ENCODE data around the gene CISTR. TPM values are rescaled to one million over a fixed set of nuclear protein-coding genes. Genes with fewer than 3 reads are reported as not detected.

Gene CISTR
- total and polyA plus RNA-seq, 2 experiments from 2014 or later = not detected

DNA sequence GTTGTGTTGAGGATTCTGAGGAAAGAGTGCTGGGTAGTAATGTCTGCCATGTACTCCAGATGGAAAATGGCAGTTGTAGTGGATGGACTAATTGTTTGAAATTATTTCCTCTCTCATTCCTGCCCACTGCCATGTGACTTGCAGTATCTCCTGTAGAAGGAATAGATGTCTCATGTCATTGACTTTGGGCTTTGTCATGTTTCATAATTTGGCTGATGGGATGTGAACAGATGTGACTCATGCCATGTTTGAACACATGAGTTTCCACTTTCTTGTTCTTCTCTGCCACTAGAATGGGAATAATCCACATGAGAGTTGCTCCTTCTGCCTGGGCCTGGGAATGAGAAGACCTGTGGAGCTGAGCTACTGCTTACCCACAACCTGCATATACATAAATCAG lies 22.1 kb downstream of the CISTR start:
- no peaks in the 10 kb centered on the region for H3K36me3 ChIP-seq (ENCODE audit: insufficient read depth)
- H3K4me3 Mint-ChIP-seq = no peak overlapping the region
- H2AFZ ChIP-seq = no peak overlapping the region
- peaks cover 9% of the 10 kb centered on the region; the same call in 1 of the 2 replicates for H3K27me3 ChIP-seq (ENCODE audit: insufficient read depth)
- H3K4me3 ChIP-seq = no peak overlapping the region
- ATAC-seq (no peak), DNase-seq (ENCODE audit: low spot score) (no peak)
- no peak overlapping the region for H3K27ac Mint-ChIP-seq
- TF ChIP-seq JUNB (IDR thresholded peaks at IDR 0.05; ENCODE audit: unreplicated experiment) (no peak), ETS1 (IDR thresholded peaks at IDR 0.05) (no peak)
- TF ChIP-seq, protein P1, sequence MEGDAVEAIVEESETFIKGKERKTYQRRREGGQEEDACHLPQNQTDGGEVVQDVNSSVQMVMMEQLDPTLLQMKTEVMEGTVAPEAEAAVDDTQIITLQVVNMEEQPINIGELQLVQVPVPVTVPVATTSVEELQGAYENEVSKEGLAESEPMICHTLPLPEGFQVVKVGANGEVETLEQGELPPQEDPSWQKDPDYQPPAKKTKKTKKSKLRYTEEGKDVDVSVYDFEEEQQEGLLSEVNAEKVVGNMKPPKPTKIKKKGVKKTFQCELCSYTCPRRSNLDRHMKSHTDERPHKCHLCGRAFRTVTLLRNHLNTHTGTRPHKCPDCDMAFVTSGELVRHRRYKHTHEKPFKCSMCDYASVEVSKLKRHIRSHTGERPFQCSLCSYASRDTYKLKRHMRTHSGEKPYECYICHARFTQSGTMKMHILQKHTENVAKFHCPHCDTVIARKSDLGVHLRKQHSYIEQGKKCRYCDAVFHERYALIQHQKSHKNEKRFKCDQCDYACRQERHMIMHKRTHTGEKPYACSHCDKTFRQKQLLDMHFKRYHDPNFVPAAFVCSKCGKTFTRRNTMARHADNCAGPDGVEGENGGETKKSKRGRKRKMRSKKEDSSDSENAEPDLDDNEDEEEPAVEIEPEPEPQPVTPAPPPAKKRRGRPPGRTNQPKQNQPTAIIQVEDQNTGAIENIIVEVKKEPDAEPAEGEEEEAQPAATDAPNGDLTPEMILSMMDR (conservative IDR thresholded peaks at IDR 0.05; ENCODE audit: low read depth in 2 of 2) = no peak
- H3K9me3 Mint-ChIP-seq = peaks cover 2% of the 10 kb centered on the region; the same call in 2 of the 3 replicates
- no peak overlapping the region for H3K4me2 ChIP-seq
- no peaks in the 10 kb centered on the region for H4K20me1 ChIP-seq (replicated peaks; ENCODE audit: insufficient read depth)
- H3F3A ChIP-seq (replicated peaks; ENCODE audit: low read depth) = no peaks in the 10 kb centered on the region
- H3K4me1 Mint-ChIP-seq = peaks cover 16% of the 10 kb centered on the region
- H3K79me2 ChIP-seq (replicated peaks; ENCODE audit: insufficient read depth) = no peaks in the 10 kb centered on the region
- no peaks in the 10 kb centered on the region for H3K9me2 ChIP-seq (ENCODE audit: insufficient read depth)
- H3K36me3 Mint-ChIP-seq (ENCODE audit: low read depth) = no peaks in the 10 kb centered on the region
- H3K27me3 Mint-ChIP-seq (ENCODE audit: insufficient read depth, low read depth, poor library complexity) = peaks cover 27% of the 10 kb centered on the region
- H3K4me1 ChIP-seq (ENCODE audit: insufficient read depth) = peaks cover 8% of the 10 kb centered on the region; the same call in 1 of the 2 replicates
- H3K27ac ChIP-seq (ENCODE audit: low read depth) = no peak overlapping the region

DNA sequence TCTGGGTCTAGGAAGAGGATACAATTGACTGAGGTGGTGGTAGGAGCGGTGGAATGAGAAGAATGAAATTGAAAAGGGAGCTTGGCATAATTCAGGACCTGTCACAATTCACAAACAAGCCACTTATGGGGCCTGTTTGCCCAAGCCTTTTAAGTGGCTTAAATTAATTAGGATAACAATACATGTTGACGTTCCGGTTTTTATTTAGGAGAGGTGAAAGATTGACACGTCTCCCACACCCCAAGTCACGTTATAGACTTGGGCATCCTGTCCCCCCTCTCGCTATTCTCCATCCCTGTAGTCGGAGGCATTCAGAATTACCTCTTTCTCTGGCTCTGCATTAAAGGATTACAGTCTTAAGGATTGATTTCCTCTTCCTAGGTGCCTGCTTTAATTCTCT lies 23.6 kb downstream of the CISTR start:
- Histone ChIP-seq H3K36me3 (ENCODE audit: insufficient read depth) (no peaks in the 10 kb centered on the region), H3K9me2 (ENCODE audit: insufficient read depth) (no peaks in the 10 kb centered on the region), H3K27ac (ENCODE audit: low read depth) (no peak overlapping the region), H3K79me2 (replicated peaks; ENCODE audit: insufficient read depth) (no peaks in the 10 kb centered on the region), H3K4me2 (peak overlapping the region; percentile 73), H3K27me3 (ENCODE audit: insufficient read depth) (peaks cover 8% of the 10 kb centered on the region; the same call in 1 of the 2 replicates), H4K20me1 (replicated peaks; ENCODE audit: insufficient read depth) (no peaks in the 10 kb centered on the region), H3F3A (replicated peaks; ENCODE audit: low read depth) (no peaks in the 10 kb centered on the region), H3K4me1 (ENCODE audit: insufficient read depth) (peaks cover 8% of the 10 kb centered on the region; the same call in 1 of the 2 replicates), H3K4me3 (peak overlapping the region; percentile 58), H2AFZ (peak overlapping the region; percentile 77; the same call in 1 of the 2 replicates)
- Mint-ChIP-seq H3K27me3 (ENCODE audit: insufficient read depth, low read depth, poor library complexity) (peaks cover 18% of the 10 kb centered on the region), H3K36me3 (ENCODE audit: low read depth) (no peaks in the 10 kb centered on the region), H3K9me3 (peaks cover 2% of the 10 kb centered on the region; the same call in 2 of the 3 replicates), H3K27ac (no peak overlapping the region), H3K4me1 (peaks cover 13% of the 10 kb centered on the region; the same call in 2 of the 3 replicates), H3K4me3 (peak overlapping the region; percentile 93)
- DNase-seq (ENCODE audit: low spot score) = peak; percentile 19
- no peak for ATAC-seq
- TF ChIP-seq JUNB (IDR thresholded peaks at IDR 0.05; ENCODE audit: unreplicated experiment) (no peak), NANOG (IDR thresholded peaks at IDR 0.05; ENCODE audit: borderline replicate concordance) (no peak), ETS1 (IDR thresholded peaks at IDR 0.05) (no peak), STAT1 (IDR thresholded peaks at IDR 0.05; ENCODE audit: unreplicated experiment) (no peak), EZH2 (IDR thresholded peaks at IDR 0.05; ENCODE audit: low read depth, unreplicated experiment) (no peak), ZNF331 (CRISPR knock-in tag; IDR thresholded peaks at IDR 0.05; ENCODE audit: low read depth) (no peak)
- TF ChIP-seq, protein P1 (conservative IDR thresholded peaks at IDR 0.05; ENCODE audit: low read depth in 2 of 2) = no peak
- TF ChIP-seq, protein P2, sequence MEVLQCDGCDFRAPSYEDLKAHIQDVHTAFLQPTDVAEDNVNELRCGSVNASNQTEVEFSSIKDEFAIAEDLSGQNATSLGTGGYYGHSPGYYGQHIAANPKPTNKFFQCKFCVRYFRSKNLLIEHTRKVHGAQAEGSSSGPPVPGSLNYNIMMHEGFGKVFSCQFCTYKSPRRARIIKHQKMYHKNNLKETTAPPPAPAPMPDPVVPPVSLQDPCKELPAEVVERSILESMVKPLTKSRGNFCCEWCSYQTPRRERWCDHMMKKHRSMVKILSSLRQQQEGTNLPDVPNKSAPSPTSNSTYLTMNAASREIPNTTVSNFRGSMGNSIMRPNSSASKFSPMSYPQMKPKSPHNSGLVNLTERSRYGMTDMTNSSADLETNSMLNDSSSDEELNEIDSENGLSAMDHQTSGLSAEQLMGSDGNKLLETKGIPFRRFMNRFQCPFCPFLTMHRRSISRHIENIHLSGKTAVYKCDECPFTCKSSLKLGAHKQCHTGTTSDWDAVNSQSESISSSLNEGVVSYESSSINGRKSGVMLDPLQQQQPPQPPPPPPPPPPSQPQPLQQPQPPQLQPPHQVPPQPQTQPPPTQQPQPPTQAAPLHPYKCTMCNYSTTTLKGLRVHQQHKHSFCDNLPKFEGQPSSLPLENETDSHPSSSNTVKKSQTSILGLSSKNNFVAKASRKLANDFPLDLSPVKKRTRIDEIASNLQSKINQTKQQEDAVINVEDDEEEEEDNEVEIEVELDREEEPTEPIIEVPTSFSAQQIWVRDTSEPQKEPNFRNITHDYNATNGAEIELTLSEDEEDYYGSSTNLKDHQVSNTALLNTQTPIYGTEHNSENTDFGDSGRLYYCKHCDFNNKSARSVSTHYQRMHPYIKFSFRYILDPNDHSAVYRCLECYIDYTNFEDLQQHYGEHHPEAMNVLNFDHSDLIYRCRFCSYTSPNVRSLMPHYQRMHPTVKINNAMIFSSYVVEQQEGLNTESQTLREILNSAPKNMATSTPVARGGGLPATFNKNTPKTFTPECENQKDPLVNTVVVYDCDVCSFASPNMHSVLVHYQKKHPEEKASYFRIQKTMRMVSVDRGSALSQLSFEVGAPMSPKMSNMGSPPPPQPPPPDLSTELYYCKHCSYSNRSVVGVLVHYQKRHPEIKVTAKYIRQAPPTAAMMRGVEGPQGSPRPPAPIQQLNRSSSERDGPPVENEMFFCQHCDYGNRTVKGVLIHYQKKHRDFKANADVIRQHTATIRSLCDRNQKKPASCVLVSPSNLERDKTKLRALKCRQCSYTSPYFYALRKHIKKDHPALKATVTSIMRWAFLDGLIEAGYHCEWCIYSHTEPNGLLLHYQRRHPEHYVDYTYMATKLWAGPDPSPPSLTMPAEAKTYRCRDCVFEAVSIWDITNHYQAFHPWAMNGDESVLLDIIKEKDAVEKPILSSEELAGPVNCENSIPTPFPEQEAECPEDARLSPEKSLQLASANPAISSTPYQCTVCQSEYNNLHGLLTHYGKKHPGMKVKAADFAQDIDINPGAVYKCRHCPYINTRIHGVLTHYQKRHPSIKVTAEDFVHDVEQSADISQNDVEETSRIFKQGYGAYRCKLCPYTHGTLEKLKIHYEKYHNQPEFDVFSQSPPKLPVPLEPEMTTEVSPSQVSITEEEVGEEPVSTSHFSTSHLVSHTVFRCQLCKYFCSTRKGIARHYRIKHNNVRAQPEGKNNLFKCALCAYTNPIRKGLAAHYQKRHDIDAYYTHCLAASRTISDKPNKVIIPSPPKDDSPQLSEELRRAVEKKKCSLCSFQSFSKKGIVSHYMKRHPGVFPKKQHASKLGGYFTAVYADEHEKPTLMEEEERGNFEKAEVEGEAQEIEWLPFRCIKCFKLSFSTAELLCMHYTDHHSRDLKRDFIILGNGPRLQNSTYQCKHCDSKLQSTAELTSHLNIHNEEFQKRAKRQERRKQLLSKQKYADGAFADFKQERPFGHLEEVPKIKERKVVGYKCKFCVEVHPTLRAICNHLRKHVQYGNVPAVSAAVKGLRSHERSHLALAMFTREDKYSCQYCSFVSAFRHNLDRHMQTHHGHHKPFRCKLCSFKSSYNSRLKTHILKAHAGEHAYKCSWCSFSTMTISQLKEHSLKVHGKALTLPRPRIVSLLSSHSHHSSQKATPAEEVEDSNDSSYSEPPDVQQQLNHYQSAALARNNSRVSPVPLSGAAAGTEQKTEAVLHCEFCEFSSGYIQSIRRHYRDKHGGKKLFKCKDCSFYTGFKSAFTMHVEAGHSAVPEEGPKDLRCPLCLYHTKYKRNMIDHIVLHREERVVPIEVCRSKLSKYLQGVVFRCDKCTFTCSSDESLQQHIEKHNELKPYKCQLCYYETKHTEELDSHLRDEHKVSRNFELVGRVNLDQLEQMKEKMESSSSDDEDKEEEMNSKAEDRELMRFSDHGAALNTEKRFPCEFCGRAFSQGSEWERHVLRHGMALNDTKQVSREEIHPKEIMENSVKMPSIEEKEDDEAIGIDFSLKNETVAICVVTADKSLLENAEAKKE (CRISPR knock-in tag; IDR thresholded peaks at IDR 0.05) = no peak

Data from GM23338 (cell line).